Mesenchymal stem cell (in vitro differentiated cells and primary cell): ENCODE results near the gene TMEM203.

Experiments used
- DNase-seq: peaks from one replicate; pipeline ENCODE4 v3.0.0-alpha.2; 2013
- H2AFZ ChIP-seq: one replicate; pipeline ENCODE4 v1.6.1; 2013; ENCODE audit warnings: low read depth, mild to moderate bottlenecking, control low read depth, inconsistent platforms, low read length, moderate library complexity
- H2AK5ac ChIP-seq: 2 replicates; pipeline ENCODE4 v1.6.1; 2013; ENCODE audit warnings: low read length, moderate library complexity, mild to moderate bottlenecking, inconsistent platforms; ENCODE audit not compliant: severe bottlenecking
- H2BK120ac ChIP-seq: one replicate; pipeline ENCODE4 v1.6.1; 2013; ENCODE audit warnings: low read depth, mild to moderate bottlenecking, inconsistent platforms, low read length, moderate library complexity
- H2BK12ac ChIP-seq, 2 experiments: one replicate each; pipeline ENCODE4 v1.6.1; 2013; ENCODE audit warnings: inconsistent platforms in 2 of 2, low read length in 2 of 2, mild to moderate bottlenecking in 2 of 2, moderate library complexity in 2 of 2, control low read depth in 1 of 2
- H2BK15ac ChIP-seq: one replicate; pipeline ENCODE4 v1.6.1; 2013; ENCODE audit warnings: mild to moderate bottlenecking, low read depth, inconsistent platforms; ENCODE audit not compliant: poor library complexity, severe bottlenecking
- H2BK5ac ChIP-seq: 2 replicates; pipeline ENCODE4 v1.6.1; 2013; ENCODE audit warnings: low read depth, mild to moderate bottlenecking, low read length, control low read depth, inconsistent platforms; ENCODE audit not compliant: poor library complexity, severe bottlenecking
- H3K14ac ChIP-seq, 2 experiments: one replicate each; pipeline ENCODE4 v1.6.1; 2013; ENCODE audit warnings: inconsistent platforms in 2 of 2, low read length in 2 of 2, control low read depth in 1 of 2, mild to moderate bottlenecking in 1 of 2, moderate library complexity in 1 of 2
- H3K18ac ChIP-seq, 2 experiments: one replicate each; pipeline ENCODE4 v1.6.1; 2013; ENCODE audit warnings: inconsistent platforms in 2 of 2, low read length in 2 of 2, control low read depth in 1 of 2, low read depth in 1 of 2, mild to moderate bottlenecking in 1 of 2
- H3K23ac ChIP-seq, 2 experiments: one replicate each; pipeline ENCODE4 v1.6.1; 2013; ENCODE audit warnings: inconsistent platforms in 2 of 2, low read length in 2 of 2, mild to moderate bottlenecking in 2 of 2, moderate library complexity in 2 of 2, control low read depth in 1 of 2
- H3K27ac ChIP-seq: 2 replicates; pipeline ENCODE4 v1.5.1; 2013; ENCODE audit warnings: mild to moderate bottlenecking, moderate library complexity, low read length, control low read depth, inconsistent platforms; ENCODE audit not compliant: poor library complexity, severe bottlenecking
- H3K27me3 ChIP-seq, 2 experiments: 2 replicates each; pipeline versions ENCODE4 v1.6.1 to v1.7.0; 2013; ENCODE audit warnings: low read length in 2 of 2, mild to moderate bottlenecking in 2 of 2, moderate library complexity in 2 of 2, control low read depth in 1 of 2, inconsistent platforms in 1 of 2; ENCODE audit not compliant: control insufficient read depth in 1 of 2, insufficient read depth in 1 of 2
- H3K36me3 ChIP-seq, 2 experiments: 2 replicates each; pipeline versions ENCODE4 v1.6.1 to v1.7.0; 2013; ENCODE audit warnings: low read length in 2 of 2, control low read depth in 1 of 2, inconsistent platforms in 1 of 2, low read depth in 1 of 2, mild to moderate bottlenecking in 1 of 2; ENCODE audit not compliant: insufficient read depth in 2 of 2, control insufficient read depth in 1 of 2
- H3K4ac ChIP-seq, 2 experiments: one replicate each; pipeline ENCODE4 v1.6.1; 2013; ENCODE audit warnings: inconsistent platforms in 2 of 2, low read length in 2 of 2, mild to moderate bottlenecking in 2 of 2, moderate library complexity in 2 of 2, control low read depth in 1 of 2, low read depth in 1 of 2
- H3K4me1 ChIP-seq: 2 replicates; pipeline ENCODE4 v1.6.1; 2013; ENCODE audit warnings: low read depth, low read length, control low read depth; ENCODE audit not compliant: control insufficient read depth, insufficient read depth
- H3K4me2 ChIP-seq: 2 replicates; pipeline ENCODE4 v1.6.1; 2013; ENCODE audit warnings: low read length, mild to moderate bottlenecking, inconsistent platforms; ENCODE audit not compliant: poor library complexity, severe bottlenecking
- H3K4me3 ChIP-seq, 2 experiments: 2 replicates each; pipeline versions ENCODE4 v1.5.1 to v1.7.0; 2013; ENCODE audit warnings: low read length in 2 of 2, mild to moderate bottlenecking in 2 of 2, control low read depth in 1 of 2, low read depth in 1 of 2; ENCODE audit not compliant: insufficient read depth in 1 of 2
- H3K79me1 ChIP-seq: replicated peaks from 2 replicates; pipeline ENCODE4 v1.6.1; 2013; ENCODE audit warnings: mild to moderate bottlenecking, control low read depth, low read length, inconsistent platforms; ENCODE audit not compliant: poor library complexity, severe bottlenecking
- H3K9ac ChIP-seq: 2 replicates; pipeline ENCODE4 v1.7.0; 2013; ENCODE audit warnings: mild to moderate bottlenecking, low read length, moderate library complexity
- H3K9me3 ChIP-seq: 2 replicates; pipeline ENCODE4 v1.7.0; 2013; ENCODE audit warnings: mild to moderate bottlenecking, low read length; ENCODE audit not compliant: control insufficient read depth
- H4K8ac ChIP-seq: one replicate; pipeline ENCODE4 v1.6.1; 2013; ENCODE audit warnings: inconsistent platforms, mild to moderate bottlenecking, low read length, moderate library complexity
- H4K91ac ChIP-seq: one replicate; pipeline ENCODE4 v1.6.1; 2013; ENCODE audit warnings: mild to moderate bottlenecking, low read length, inconsistent platforms
- WGBS: methylation state at CpG from one replicate; pipeline ENCODE4 v1.1.7; 2013; ENCODE audit warnings: mixed read lengths; 5-methylcytosine and 5-hydroxymethylcytosine counted together

The TMEM203 gene

DNA sequence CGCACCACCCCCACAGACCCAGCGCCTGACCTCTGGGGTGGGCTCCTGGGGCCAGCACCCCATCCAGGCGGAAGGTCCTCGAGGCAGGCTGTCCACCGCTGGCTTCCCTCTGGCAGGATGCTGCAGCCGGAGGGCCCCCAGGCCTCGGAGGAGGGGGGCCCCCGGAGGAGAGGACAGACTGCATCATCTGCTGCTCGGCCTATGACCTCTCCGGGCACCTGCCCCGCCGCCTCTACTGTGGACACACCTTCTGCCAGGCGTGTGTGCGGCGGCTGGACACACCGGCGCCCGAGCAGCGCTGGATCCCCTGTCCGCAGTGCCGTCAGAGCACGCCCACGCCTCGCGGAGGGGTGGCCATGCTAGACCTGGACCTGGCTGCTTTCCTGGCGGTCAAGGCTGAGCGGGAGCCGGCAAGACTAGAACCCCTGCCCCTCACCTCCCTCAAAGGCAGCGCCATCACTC is 23.1 kb upstream of the TMEM203 start:
- Histone ChIP-seq H3K4me1 (peaks cover 22% of the 10 kb centered on the region), H3K23ac (no peak overlapping the region), H2AFZ (no peak overlapping the region), H2BK15ac (no peak overlapping the region), H4K8ac (no peak overlapping the region), H3K4me2 (no peak overlapping the region), H3K4me3 (no peak overlapping the region), H2AK5ac (no peak overlapping the region), H3K9me3 (no peaks in the 10 kb centered on the region), H3K18ac (no peak overlapping the region), H3K27me3 (peaks cover 0 to 54% of the 10 kb centered on the region in 2 experiments), H2BK120ac (no peak overlapping the region), H3K9ac (no peak overlapping the region), H3K79me1 (no peaks in the 10 kb centered on the region), H4K91ac (no peak overlapping the region), H3K4ac (no peak overlapping the region), H3K36me3 (peaks cover 0 to 4% of the 10 kb centered on the region in 2 experiments), H3K14ac (no peak overlapping the region), H2BK5ac (no peak overlapping the region), H3K27ac (no peak overlapping the region), H2BK12ac (no peak overlapping the region)
- WGBS, result 89% methylated on average over 29 of the region's 29 CpGs
- DNase-seq, result no peak

- Histone ChIP-seq H3K23ac (no peak overlapping the region), H3K4me1 (peaks cover 24% of the 10 kb centered on the region), H2BK15ac (no peak overlapping the region), H2AFZ (no peak overlapping the region), H3K27me3 (peaks cover 0 to 49% of the 10 kb centered on the region in 2 experiments), H2AK5ac (no peak overlapping the region), H2BK120ac (no peak overlapping the region), H3K79me1 (no peaks in the 10 kb centered on the region), H4K91ac (no peak overlapping the region), H2BK12ac (no peak overlapping the region), H3K4me3 (no peak overlapping the region), H3K9ac (no peak overlapping the region), H4K8ac (no peak overlapping the region), H2BK5ac (no peak overlapping the region), H3K4me2 (no peak overlapping the region), H3K27ac (no peak overlapping the region), H3K14ac (no peak overlapping the region), H3K9me3 (no peaks in the 10 kb centered on the region), H3K4ac (no peak overlapping the region), H3K18ac (no peak overlapping the region), H3K36me3 (peaks cover 0 to 4% of the 10 kb centered on the region in 2 experiments)
- WGBS, result 71% methylated on average over 16 of the region's 18 CpGs
- no peak for DNase-seq
Observed at GRCh38 chr9:137227853-137228505, 22.5 kb upstream of the TMEM203 start.

- DNase-seq, result peak; percentile 76
- peak within 1 kb of the TSS; percentile 1 for H4K8ac ChIP-seq
- no peak within 1 kb of the TSS for H3K23ac ChIP-seq
- H3K27me3 ChIP-seq, result peaks cover 0 to 43% of the 10 kb centered on the region in 2 experiments
- no peaks in the 10 kb centered on the region for H3K9me3 ChIP-seq
- no peak within 1 kb of the TSS for H3K9ac ChIP-seq
- no peak within 1 kb of the TSS for H2BK15ac ChIP-seq
- no peaks in the 10 kb centered on the region for H3K79me1 ChIP-seq
- WGBS, result 56% methylated on average over 25 of the region's 25 CpGs
- H2AK5ac ChIP-seq, result no peak within 1 kb of the TSS
- no peak within 1 kb of the TSS for H3K27ac ChIP-seq
- no peak within 1 kb of the TSS for H2BK5ac ChIP-seq
- no peak within 1 kb of the TSS for H2BK12ac ChIP-seq
- H3K14ac ChIP-seq, result no peak within 1 kb of the TSS
- H3K4ac ChIP-seq, result no peak within 1 kb of the TSS
- H3K36me3 ChIP-seq, result peaks cover 0 to 4% of the 10 kb centered on the region in 2 experiments
- H3K18ac ChIP-seq, result peak within 1 kb of the TSS in 1 of 2 experiments; percentile 35
- H2AFZ ChIP-seq, result no peak within 1 kb of the TSS
- peak within 1 kb of the TSS; percentile 55 for H4K91ac ChIP-seq
- no peak within 1 kb of the TSS for H2BK120ac ChIP-seq
- no peak within 1 kb of the TSS for H3K4me2 ChIP-seq
- no peak within 1 kb of the TSS for H3K4me3 ChIP-seq
- peaks cover 32% of the 10 kb centered on the region for H3K4me1 ChIP-seq
Observed at GRCh38 chr9:137227054-137227852, 21.8 kb upstream of the TMEM203 start, which contains the start of gene RNF224. RNF224 (plus strand) TSS chr9:137227502; CDS start chr9:137228336, 834 bp downstream.
